GM20000 (cell line): ENCODE results near the gene SYPL1.

ENCODE experiments used
- DNase-seq: peaks from one replicate; pipeline ENCODE4 v3.0.0; 2012; ENCODE audit warnings: low spot score
- TF ChIP-seq, protein P1 (sequence below): IDR thresholded peaks from 2 replicates; pipeline ENCODE4 v1.5.1; 2012; ENCODE audit warnings: mild to moderate bottlenecking, control low read depth; ENCODE audit errors: extremely low read depth, missing control alignments

The SYPL1 gene

DNA sequence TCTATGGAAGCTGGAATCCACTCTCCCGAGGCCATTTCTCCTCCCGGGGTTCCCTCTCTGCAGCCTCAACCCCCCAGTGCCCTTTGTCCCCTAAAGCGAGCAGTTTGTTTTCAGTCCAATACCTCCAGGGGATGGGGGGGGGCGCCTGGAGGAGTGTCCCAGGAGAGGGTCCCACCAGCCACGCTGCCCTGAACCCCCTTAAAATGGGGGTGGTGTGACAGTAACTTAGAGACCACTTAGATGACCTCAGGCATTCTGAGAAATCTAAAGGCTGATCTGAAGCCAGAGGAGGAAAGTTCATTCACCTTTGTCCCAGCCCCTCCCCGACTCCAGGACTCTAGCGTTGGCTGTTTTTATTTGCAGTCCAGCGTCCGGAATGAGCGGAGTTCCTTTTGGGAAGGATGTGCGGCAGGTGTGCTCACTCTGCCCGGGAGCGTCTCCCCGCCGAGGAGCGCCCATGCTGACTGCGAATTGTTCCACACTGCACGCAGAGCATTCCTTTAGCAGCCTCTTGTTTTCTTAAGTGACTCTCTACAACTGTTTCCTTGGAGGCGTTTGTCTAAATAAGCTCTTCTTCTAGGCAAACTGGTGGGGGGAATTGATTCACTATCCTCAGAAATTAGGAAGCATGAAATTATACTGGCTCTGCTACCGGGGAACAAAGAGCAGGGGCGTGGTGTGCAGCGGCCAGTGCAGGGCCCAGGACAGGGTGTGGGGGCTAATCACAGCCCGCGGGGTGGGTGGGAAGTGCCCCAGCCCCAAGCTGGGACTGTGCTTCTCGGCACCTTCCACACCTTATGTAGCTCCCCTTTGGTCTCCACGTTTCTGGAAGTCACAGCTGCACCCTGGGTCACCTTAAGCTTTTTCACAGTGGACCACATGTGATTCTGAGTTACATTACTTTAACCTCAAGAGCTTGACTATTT, 46.3 kb downstream of the SYPL1 start:
- TF ChIP-seq, protein P1, sequence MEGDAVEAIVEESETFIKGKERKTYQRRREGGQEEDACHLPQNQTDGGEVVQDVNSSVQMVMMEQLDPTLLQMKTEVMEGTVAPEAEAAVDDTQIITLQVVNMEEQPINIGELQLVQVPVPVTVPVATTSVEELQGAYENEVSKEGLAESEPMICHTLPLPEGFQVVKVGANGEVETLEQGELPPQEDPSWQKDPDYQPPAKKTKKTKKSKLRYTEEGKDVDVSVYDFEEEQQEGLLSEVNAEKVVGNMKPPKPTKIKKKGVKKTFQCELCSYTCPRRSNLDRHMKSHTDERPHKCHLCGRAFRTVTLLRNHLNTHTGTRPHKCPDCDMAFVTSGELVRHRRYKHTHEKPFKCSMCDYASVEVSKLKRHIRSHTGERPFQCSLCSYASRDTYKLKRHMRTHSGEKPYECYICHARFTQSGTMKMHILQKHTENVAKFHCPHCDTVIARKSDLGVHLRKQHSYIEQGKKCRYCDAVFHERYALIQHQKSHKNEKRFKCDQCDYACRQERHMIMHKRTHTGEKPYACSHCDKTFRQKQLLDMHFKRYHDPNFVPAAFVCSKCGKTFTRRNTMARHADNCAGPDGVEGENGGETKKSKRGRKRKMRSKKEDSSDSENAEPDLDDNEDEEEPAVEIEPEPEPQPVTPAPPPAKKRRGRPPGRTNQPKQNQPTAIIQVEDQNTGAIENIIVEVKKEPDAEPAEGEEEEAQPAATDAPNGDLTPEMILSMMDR, result no peak
- no peak for DNase-seq

DNA sequence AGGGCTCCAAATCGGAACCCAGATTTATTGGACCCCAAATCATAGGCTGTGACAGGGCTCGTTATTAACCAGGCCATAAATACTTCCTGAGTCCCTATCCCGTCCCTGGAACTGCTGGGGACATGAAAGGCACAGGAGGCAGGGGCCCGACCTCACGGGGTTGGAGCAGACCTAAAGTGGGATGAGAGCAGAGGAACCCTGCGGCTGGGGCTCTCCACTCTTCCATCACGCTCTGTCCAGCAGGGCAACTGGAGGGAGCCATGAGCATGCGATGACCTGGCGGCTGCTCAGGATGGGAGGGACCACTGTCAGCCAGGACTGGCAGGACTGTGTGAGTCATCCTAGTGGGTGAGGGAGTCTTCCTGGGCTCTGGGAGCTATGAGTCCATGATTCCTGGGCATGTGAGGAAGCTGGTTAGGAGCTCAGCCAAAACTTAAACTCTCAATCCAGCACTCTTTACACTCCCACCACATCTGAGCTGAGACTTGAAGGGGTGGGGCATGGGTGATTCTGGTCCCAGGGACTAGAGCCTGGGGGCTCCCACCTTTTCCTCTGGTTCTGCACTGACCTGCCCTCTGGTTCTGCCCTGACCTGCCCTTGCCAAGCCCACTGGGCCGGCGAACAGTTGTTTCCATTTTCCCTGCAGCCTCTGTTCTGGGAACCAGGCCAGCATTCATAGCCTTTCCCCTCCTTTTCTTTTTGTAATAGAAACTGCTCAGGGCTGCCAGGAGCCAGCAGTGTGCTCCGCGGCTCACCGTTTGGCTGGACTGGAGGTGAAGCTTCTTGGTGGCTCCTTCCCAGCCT, 47.1 kb downstream of the SYPL1 start:
- TF ChIP-seq, protein P1, result no peak
- DNase-seq, result no peak

- TF ChIP-seq, protein P1, result no peak
Measured at GRCh38 chr7:106064316-106064715, 47.8 kb downstream of the SYPL1 start.

GRCh38 chr7:106063692-106064091, 48.4 kb downstream of the SYPL1 start:
- DNase-seq, result no peak
- TF ChIP-seq, protein P1, result no peak

More at GRCh38 chr7:106064316-106064715, 47.8 kb downstream of the SYPL1 start:
- DNase-seq, result no peak

DNA sequence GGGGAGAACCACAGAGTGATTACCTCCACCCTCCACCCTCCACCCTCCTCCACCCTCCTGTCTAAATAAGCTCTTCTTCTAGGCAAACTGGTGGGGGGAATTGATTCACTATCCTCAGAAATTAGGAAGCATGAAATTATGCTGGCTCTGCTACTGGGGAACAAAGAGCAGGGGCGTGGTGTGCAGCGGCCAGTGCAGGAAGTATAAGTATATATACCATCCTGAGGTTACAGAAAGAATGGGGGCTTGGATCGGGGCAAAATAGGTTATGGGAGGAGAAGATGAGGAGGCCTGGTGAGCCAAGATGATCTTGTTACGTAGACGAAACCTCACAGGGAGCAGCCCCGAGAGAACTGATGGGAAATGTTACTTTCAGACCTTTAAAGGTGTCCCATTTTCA, 49.1 kb downstream of the SYPL1 start:
- TF ChIP-seq, protein P1, result no peak
- DNase-seq, result no peak

DNA sequence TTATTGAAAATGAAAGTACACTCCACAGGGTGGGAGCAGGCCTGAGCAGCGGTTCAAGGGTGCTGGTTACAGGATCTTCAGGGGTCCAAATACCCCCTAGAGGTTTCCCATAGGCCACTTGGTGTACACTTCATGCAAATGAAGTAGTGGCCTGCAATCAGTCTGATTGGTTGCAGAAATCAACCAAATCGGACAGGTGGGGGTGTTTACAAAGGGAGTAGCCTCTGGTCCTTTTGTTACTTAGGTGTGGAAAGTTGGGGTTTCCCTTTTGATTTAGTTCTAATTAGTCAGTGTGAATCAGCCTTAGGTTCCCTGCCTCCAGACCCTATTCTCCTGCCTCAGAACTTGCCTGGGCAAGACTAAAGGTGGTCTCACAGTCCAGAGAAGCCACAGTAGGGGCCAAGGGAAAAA, 49.6 kb downstream of the SYPL1 start:
- TF ChIP-seq, protein P1, result no peak
- DNase-seq, result no peak

GRCh38 chr7:106062006-106062405, 50.1 kb downstream of the SYPL1 start:
- TF ChIP-seq, protein P1, result no peak
- no peak for DNase-seq
